Coronary artery (tissue), 2 donors: ENCODE results near the gene ST8SIA4.

Source experiments
- DNase-seq: peaks from one replicate; pipeline ENCODE4 v3.0.0-alpha.2; 2017; ENCODE audit warnings: low spot score
- H3K27ac ChIP-seq, 2 donors: fragments of 200-600 bp; sonication (generic); one replicate each; pipeline ENCODE4 v1.5.1; 2016 to 2019
- H3K4me3 ChIP-seq: fragments of 200-600 bp; sonication (generic); 2 replicates; pipeline ENCODE4 v1.5.1; 2016; ENCODE audit warnings: mild to moderate bottlenecking, moderate library complexity
- TF ChIP-seq, protein P1 (sequence below): fragments of 200-600 bp; sonication (generic); IDR thresholded peaks from one replicate; pipeline ENCODE4 v1.5.1; 2019; ENCODE audit warnings: antibody characterized with exemption

Gene ST8SIA4

GRCh38 chr5:100867039-100867562, 36.0 kb downstream of the ST8SIA4 start:
- no peak for DNase-seq
- TF ChIP-seq, protein P1, sequence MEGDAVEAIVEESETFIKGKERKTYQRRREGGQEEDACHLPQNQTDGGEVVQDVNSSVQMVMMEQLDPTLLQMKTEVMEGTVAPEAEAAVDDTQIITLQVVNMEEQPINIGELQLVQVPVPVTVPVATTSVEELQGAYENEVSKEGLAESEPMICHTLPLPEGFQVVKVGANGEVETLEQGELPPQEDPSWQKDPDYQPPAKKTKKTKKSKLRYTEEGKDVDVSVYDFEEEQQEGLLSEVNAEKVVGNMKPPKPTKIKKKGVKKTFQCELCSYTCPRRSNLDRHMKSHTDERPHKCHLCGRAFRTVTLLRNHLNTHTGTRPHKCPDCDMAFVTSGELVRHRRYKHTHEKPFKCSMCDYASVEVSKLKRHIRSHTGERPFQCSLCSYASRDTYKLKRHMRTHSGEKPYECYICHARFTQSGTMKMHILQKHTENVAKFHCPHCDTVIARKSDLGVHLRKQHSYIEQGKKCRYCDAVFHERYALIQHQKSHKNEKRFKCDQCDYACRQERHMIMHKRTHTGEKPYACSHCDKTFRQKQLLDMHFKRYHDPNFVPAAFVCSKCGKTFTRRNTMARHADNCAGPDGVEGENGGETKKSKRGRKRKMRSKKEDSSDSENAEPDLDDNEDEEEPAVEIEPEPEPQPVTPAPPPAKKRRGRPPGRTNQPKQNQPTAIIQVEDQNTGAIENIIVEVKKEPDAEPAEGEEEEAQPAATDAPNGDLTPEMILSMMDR = no peak
- Histone ChIP-seq H3K4me3 (no peak overlapping the region), H3K27ac (no peak overlapping the region)

DNA sequence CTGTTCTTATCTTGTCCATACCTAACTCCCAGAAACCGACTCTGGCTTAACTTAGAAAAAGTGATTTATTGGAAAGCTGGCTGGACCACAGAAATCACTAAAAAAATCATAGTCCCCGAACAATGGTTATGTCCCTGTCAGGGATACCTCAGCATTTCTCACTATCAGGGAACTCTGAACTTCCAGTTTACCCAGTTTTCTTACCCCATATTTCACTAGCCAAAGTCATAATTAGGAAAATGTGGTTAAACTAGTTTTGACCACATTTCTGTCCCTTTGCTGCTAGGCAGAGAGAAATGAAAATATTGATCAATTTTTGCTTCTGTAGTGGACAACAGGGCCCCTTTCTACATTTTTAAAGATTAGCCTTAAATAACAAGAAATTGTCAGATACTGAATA, 38.2 kb downstream of the ST8SIA4 start:
- H3K4me3 ChIP-seq = no peak overlapping the region
- H3K27ac ChIP-seq = no peak overlapping the region
- TF ChIP-seq, protein P1 = no peak
- no peak for DNase-seq

DNA sequence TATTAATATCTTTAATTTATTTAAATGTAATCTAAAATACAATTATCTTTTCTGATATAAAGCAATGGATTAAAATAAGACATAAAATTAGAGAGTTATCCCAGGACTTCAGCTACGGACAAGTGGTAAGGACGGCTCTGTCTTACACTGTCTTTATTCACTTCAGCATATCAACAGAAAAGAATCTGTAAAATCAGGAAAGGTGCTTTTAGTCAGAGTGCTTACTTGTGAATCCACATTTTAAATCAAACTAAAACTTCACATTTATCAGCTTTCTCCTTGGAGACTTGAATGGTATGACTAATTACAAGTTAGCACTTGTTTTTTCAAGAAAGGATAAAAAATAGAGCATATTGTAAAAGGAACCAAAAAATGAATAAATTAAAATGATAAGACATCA, 39.3 kb downstream of the ST8SIA4 start:
- DNase-seq = no peak
- no peak overlapping the region for H3K27ac ChIP-seq
- no peak overlapping the region for H3K4me3 ChIP-seq
- TF ChIP-seq, protein P1 = no peak

- no peak for DNase-seq
- Histone ChIP-seq H3K4me3 (no peak overlapping the region), H3K27ac (no peak overlapping the region)
- TF ChIP-seq, protein P1 = no peak
Observed at GRCh38 chr5:100861148-100861547, 41.9 kb downstream of the ST8SIA4 start.

DNA sequence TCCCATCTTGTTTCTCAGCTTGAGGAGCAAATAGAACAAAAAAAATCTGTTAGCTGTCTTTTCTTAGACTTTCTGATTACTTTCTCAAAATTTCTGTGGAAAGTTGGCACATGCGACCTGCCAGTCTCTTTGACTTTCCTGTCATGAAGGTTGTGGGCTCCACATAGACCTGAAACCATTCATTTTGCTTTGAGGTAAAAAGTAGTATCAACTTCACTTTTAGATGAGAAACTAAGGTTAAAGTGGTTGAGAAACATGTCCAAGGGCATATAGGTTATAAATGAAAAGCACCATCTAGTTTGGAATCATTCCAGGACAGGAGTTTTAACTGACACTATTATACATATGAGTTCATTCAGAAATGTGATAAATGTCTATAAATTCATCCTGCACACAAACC, 42.7 kb downstream of the ST8SIA4 start:
- Histone ChIP-seq H3K4me3 (no peak overlapping the region), H3K27ac (no peak overlapping the region)
- TF ChIP-seq, protein P1 = no peak
- DNase-seq = no peak

DNA sequence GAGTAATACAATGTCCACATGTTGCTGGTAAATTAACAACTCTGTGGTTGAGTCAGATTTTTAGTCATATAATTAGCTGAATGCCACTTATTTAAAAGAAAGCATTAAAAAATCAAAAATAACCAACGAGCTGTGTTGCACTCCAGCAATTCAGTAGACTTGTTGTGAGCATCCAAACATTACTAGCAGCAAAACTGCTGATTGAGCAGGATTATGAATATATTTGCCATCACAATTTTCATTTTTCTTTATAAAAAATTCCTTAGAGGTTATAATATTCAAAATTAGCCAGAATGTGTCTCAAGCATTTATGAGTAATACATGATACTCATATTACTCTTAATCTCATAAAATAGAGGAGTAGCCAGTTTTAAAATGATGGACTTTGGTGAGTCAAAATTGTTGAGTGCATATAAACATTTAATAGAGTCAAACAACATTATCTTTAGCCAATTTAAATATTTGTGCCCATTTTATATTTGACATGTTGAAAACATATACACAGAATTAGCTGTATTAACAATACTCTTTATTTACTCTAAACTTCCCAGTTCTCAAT, 44.0 kb downstream of the ST8SIA4 start:
- Histone ChIP-seq H3K4me3 (no peak overlapping the region), H3K27ac (no peak overlapping the region)
- TF ChIP-seq, protein P1 = no peak
- DNase-seq = no peak

- Histone ChIP-seq H3K4me3 (no peak overlapping the region), H3K27ac (no peak overlapping the region)
- DNase-seq = no peak
- TF ChIP-seq, protein P1 = no peak
Observed at GRCh38 chr5:100856462-100856861, 46.6 kb downstream of the ST8SIA4 start.
